MCF 10A (cell line): ENCODE measurements around the gene CCDC196. TPM values are rescaled to one million over a fixed set of nuclear protein-coding genes. Genes with fewer than 3 reads are reported as not detected.

Experiments
- BruUV-seq: library from RNA; stranded (reverse); fragments of 400-500 nt; replicated peaks from 2 replicates; lab custom pipeline; 2021; lab: Mats Ljungman, UMichigan
- CTCF ChIA-PET: fragments of 300-600 bp; sonication (Branson Sonifier 250); formaldehyde crosslinking; extraction: SDS; loops from one replicate; lab custom pipeline; 2021; ENCODE audit warnings: antibody characterized with exemption, inconsistent platforms; lab: Yijun Ruan, JAX
- POLR2A ChIA-PET: fragments of 300-600, 350-650 bp; sonication (Branson Sonifier 250); formaldehyde crosslinking; extraction: SDS; loops from one replicate; lab custom pipeline; 2020; ENCODE audit warnings: antibody characterized with exemption, inconsistent platforms; lab: Yijun Ruan, JAX
- DNase-seq: peaks from one replicate; pipeline ENCODE4 v3.0.0-alpha.2; 2018; ENCODE audit not compliant: unreplicated experiment
- H3K27ac Mint-ChIP-seq: one replicate; pipeline ENCODE4 v1.8.0; 2022; ENCODE audit warnings: mild to moderate bottlenecking, low read depth, mixed read lengths; ENCODE audit not compliant: unreplicated experiment
- H3K27me3 Mint-ChIP-seq: one replicate; pipeline ENCODE4 v1.8.0; 2022; ENCODE audit warnings: mixed read lengths; ENCODE audit not compliant: insufficient read depth, unreplicated experiment
- H3K36me3 Mint-ChIP-seq: one replicate; pipeline ENCODE4 v1.8.0; 2022; ENCODE audit warnings: mild to moderate bottlenecking, moderate library complexity, mixed read lengths; ENCODE audit not compliant: insufficient read depth, unreplicated experiment
- H3K4me1 Mint-ChIP-seq: one replicate; pipeline ENCODE4 v1.8.0; 2022; ENCODE audit warnings: mixed read lengths; ENCODE audit not compliant: insufficient read depth, unreplicated experiment
- H3K4me3 Mint-ChIP-seq: one replicate; pipeline ENCODE4 v1.8.0; 2022; ENCODE audit warnings: mild to moderate bottlenecking, moderate library complexity, mixed read lengths; ENCODE audit not compliant: unreplicated experiment
- H3K9me3 Mint-ChIP-seq: one replicate; pipeline ENCODE4 v1.8.0; 2022; ENCODE audit warnings: mixed read lengths; ENCODE audit not compliant: unreplicated experiment
- CTCF ChIP-seq: fragments of 200-600 bp; IDR thresholded peaks from one replicate; pipeline ENCODE4 v1.8.0; 2022; ENCODE audit warnings: antibody characterized with exemption, mild to moderate bottlenecking; ENCODE audit not compliant: unreplicated experiment
- intact Hi-C: fragments of 100-400 bp; cut with micrococcal nuclease; formaldehyde crosslinking; loops from 2 replicates; pipeline ENCODE4 v1.14.1; 2022
- total RNA-seq: library from RNA; stranded (reverse); gene quantifications from 2 replicates; pipeline ENCODE4 v1.2.3, GENCODE V29; 2022

Gene CCDC196
- total RNA-seq, 1 experiment from 2014 or later: not detected

- H3K4me1 Mint-ChIP-seq: peaks cover 18% of the 10 kb centered on the region
- no TSS peak for BruUV-seq
- DNase-seq: no peak
- no peak for TF ChIP-seq CTCF
- H3K4me3 Mint-ChIP-seq: peak overlapping the region; percentile 78
- CTCF ChIA-PET: interaction anchor here (0.7 to 3.4 kb wide), 3 partner anchors 11 to 774 kb away, joined by 3 to 14 read pairs (median 5); no protein-coding TSS in a partner anchor
- POLR2A ChIA-PET: interaction anchor here (0.6 to 2.4 kb wide), 14 partner anchors 9 to 1406 kb away, joined by 3 to 30 read pairs (median 4); partner anchors contain the start of genes ATP6V1D, EIF2S1, MAX and PALS1
- H3K27ac Mint-ChIP-seq: peak overlapping the region; percentile 88
- H3K9me3 Mint-ChIP-seq: no peaks in the 10 kb centered on the region
- H3K27me3 Mint-ChIP-seq: no peaks in the 10 kb centered on the region
- intact Hi-C loops: loop anchor here (5.0 kb wide), 1 partner anchor 734 kb away; the partner anchor contains the start of gene PALS1
- H3K36me3 Mint-ChIP-seq: no peaks in the 10 kb centered on the region
Measured at GRCh38 chr14:66508547-66508845, 22.3 kb downstream of the CCDC196 start.

- POLR2A ChIA-PET: interaction anchor here (0.6 to 2.4 kb wide), 8 partner anchors 12 to 1141 kb away, joined by 3 to 30 read pairs (median 5); partner anchors contain the start of gene PALS1
- no peak for TF ChIP-seq CTCF
- Mint-ChIP-seq H3K4me3 (peak overlapping the region; percentile 78), H3K9me3 (no peaks in the 10 kb centered on the region), H3K36me3 (no peaks in the 10 kb centered on the region), H3K27me3 (no peaks in the 10 kb centered on the region), H3K27ac (peak overlapping the region; percentile 88), H3K4me1 (peaks cover 18% of the 10 kb centered on the region)
- peak; percentile 33 for DNase-seq
- CTCF ChIA-PET: interaction anchor here (1.3 kb wide), 1 partner anchor 88 kb away, joined by 3 read pairs; no protein-coding TSS in a partner anchor
- intact Hi-C loops: loop anchor here (5.0 kb wide), 1 partner anchor 733 kb away; the partner anchor contains the start of gene PALS1
- no TSS peak for BruUV-seq
Measured at GRCh38 chr14:66508846-66509621, 22.9 kb downstream of the CCDC196 start.

- POLR2A ChIA-PET: interaction anchor here (0.6 to 1.8 kb wide), 7 partner anchors 9 to 1407 kb away, joined by 3 to 15 read pairs (median 3); partner anchors contain the start of genes ATP6V1D and MAX
- H3K9me3 Mint-ChIP-seq: no peaks in the 10 kb centered on the region
- DNase-seq: no peak
- H3K4me1 Mint-ChIP-seq: peaks cover 26% of the 10 kb centered on the region
- no peaks in the 10 kb centered on the region for H3K36me3 Mint-ChIP-seq
- no peaks in the 10 kb centered on the region for H3K27me3 Mint-ChIP-seq
- BruUV-seq: TSS peak; percentile 36
- peak overlapping the region; percentile 11 for H3K27ac Mint-ChIP-seq
- intact Hi-C loops: loop anchor here (5.0 kb wide), 1 partner anchor 732 kb away; the partner anchor contains the start of gene PALS1
- TF ChIP-seq CTCF: no peak
- CTCF ChIA-PET: interaction anchor here (0.7 to 0.8 kb wide), 2 partner anchors 15 to 68 kb away, joined by 3 to 4 read pairs; no protein-coding TSS in a partner anchor
- H3K4me3 Mint-ChIP-seq: peak overlapping the region; percentile 78
Measured at GRCh38 chr14:66509874-66510273, 23.7 kb downstream of the CCDC196 start.

GRCh38 chr14:66511849-66512248 lies 25.7 kb downstream of the CCDC196 start:
- DNase-seq: no peak
- no peak overlapping the region for H3K27ac Mint-ChIP-seq
- peaks cover 30% of the 10 kb centered on the region for H3K4me1 Mint-ChIP-seq
- no peak overlapping the region for H3K4me3 Mint-ChIP-seq
- H3K27me3 Mint-ChIP-seq: no peaks in the 10 kb centered on the region
- POLR2A ChIA-PET: interaction anchor here (1.2 kb wide), 1 partner anchor 29 kb away, joined by 7 read pairs; no protein-coding TSS in a partner anchor
- CTCF ChIA-PET: interaction anchor here (1.0 kb wide), 1 partner anchor 110 kb away, joined by 3 read pairs; no protein-coding TSS in a partner anchor
- BruUV-seq: no TSS peak
- no peak for TF ChIP-seq CTCF
- H3K36me3 Mint-ChIP-seq: no peaks in the 10 kb centered on the region
- H3K9me3 Mint-ChIP-seq: no peaks in the 10 kb centered on the region
- intact Hi-C loops: no loop called here
